HepG2 (cell line): ENCODE measurements around the gene JAK1. TPM values are rescaled to one million over a fixed set of nuclear protein-coding genes. Genes with fewer than 3 reads are reported as not detected.

Experiments used
- ARNTL ChIP-seq: sonication (generic); formaldehyde crosslinking; IDR thresholded peaks from 2 replicates; pipeline ENCODE4 v1.4.0; 2020; ENCODE audit warnings: mild to moderate bottlenecking, missing genetic modification reagents
- IKZF1 ChIP-seq: fragments of 450-650 bp; IDR thresholded peaks from 2 replicates; pipeline ENCODE4 v1.7.1; 2016
- KDM1A ChIP-seq: IDR thresholded peaks from 2 replicates; pipeline ENCODE4 v1.6.1; 2016; ENCODE audit warnings: missing compliant biosample characterization
- KLF11 ChIP-seq: IDR thresholded peaks from 2 replicates; pipeline ENCODE4 v1.6.1; 2016; ENCODE audit warnings: missing compliant biosample characterization
- LCORL ChIP-seq, 2 experiments: fragments of 450-650 bp in 1 of 2; sonication (generic) in 1 of 2; formaldehyde crosslinking in 1 of 2; IDR thresholded peaks; 2 replicates each; pipeline versions ENCODE4 v1.5.0 to v1.6.1; 2017 to 2020; ENCODE audit warnings: antibody characterized with exemption in 1 of 2, missing genetic modification reagents in 1 of 2
- MAFK ChIP-seq, 2 experiments: IDR thresholded peaks in 1 of 2; conservative IDR thresholded peaks in 1 of 2; 2 replicates each; pipeline ENCODE4 v1.6.1; 2011; ENCODE audit warnings: improper control_type of control experiment in 2 of 2, low read length in 2 of 2
- NFIB ChIP-seq: sonication (generic); formaldehyde crosslinking; IDR thresholded peaks from 2 replicates; pipeline ENCODE4 v1.9.0; 2021; ENCODE audit warnings: missing genetic modification reagents, mild to moderate bottlenecking, borderline replicate concordance
- RBAK ChIP-seq: sonication (generic); formaldehyde crosslinking; IDR thresholded peaks from 2 replicates; pipeline ENCODE4 v1.5.1; 2020; ENCODE audit warnings: mild to moderate bottlenecking, missing genetic modification reagents
- TSC22D2 ChIP-seq: sonication (generic); formaldehyde crosslinking; IDR thresholded peaks from 2 replicates; pipeline ENCODE4 v1.5.1; 2020; ENCODE audit warnings: missing genetic modification reagents, mild to moderate bottlenecking, borderline replicate concordance
- ZC3H4 ChIP-seq: sonication (generic); formaldehyde crosslinking; IDR thresholded peaks from 2 replicates; pipeline ENCODE4 v1.4.0; 2020; ENCODE audit warnings: missing genetic modification reagents, borderline replicate concordance
- ZFP1 ChIP-seq: IDR thresholded peaks from 2 replicates; pipeline ENCODE4 v1.6.1; 2016
- ZNF225 ChIP-seq: sonication (generic); formaldehyde crosslinking; IDR thresholded peaks from 2 replicates; pipeline ENCODE4 v1.4.0; 2020; ENCODE audit warnings: mild to moderate bottlenecking, missing genetic modification reagents
- ZNF3 ChIP-seq: IDR thresholded peaks from 2 replicates; pipeline ENCODE4 v1.7.0; 2017; ENCODE audit warnings: inconsistent platforms
- ZNF556 ChIP-seq: sonication (generic); formaldehyde crosslinking; IDR thresholded peaks from 2 replicates; pipeline ENCODE4 v1.4.0; 2020; ENCODE audit warnings: mild to moderate bottlenecking, missing genetic modification reagents, borderline replicate concordance
- ZNF616 ChIP-seq: sonication (generic); formaldehyde crosslinking; IDR thresholded peaks from 2 replicates; pipeline ENCODE4 v1.5.0; 2020; ENCODE audit warnings: low read depth, mild to moderate bottlenecking, missing genetic modification reagents
- polyA plus RNA-seq, 8 experiments: library from polyadenylated mRNA; depleted of rRNA in 3 of 8; stranded (reverse) in 7 of 8; unstranded in 1 of 8; fragments of >200 nt; fragmentation: Illumina TruSeq in 4 of 8; extraction: Trizol in 4 of 8; gene quantifications; 2 replicates each; pipeline versions ENCODE4 v1.2.1 to v1.2.3, GENCODE V29; 2011 to 2016; ENCODE audit warnings: low read depth in 4 of 8, missing spikeins in 1 of 8, mixed read lengths in 1 of 8; ENCODE audit not compliant: insufficient read depth in 1 of 8
- total RNA-seq, 5 experiments: library from RNA; depleted of rRNA; stranded (reverse); fragments of >200 nt; fragmentation: Illumina TruSeq; extraction: Trizol; gene quantifications; 2 replicates each; pipeline ENCODE4 v1.2.3, GENCODE V29; 2016; ENCODE audit warnings: low read depth in 1 of 5
- TF ChIP-seq, protein P1 (sequence below): sonication (generic); formaldehyde crosslinking; IDR thresholded peaks from 2 replicates; pipeline ENCODE4 v1.4.0; 2020; ENCODE audit warnings: missing genetic modification reagents
- TF ChIP-seq, protein P2 (sequence below): sonication (generic); formaldehyde crosslinking; IDR thresholded peaks from 2 replicates; pipeline ENCODE4 v1.5.1; 2020; ENCODE audit warnings: mild to moderate bottlenecking, missing genetic modification reagents, moderate library complexity
- TF ChIP-seq, protein P3 (sequence below): sonication (generic); formaldehyde crosslinking; IDR thresholded peaks from 2 replicates; pipeline ENCODE4 v1.4.0; 2020; ENCODE audit warnings: missing genetic modification reagents

JAK1 gene
- total and polyA plus RNA-seq, 2 of the 13 experiments (the other 11 are each of a cell fraction or from before 2014, with no cell fraction given): 23.9 to 42.4 TPM

GRCh38 chr1:65002508-65003315 lies 36.4 kb upstream of the JAK1 start (continued):
- TF ChIP-seq ZFP1 (CRISPR knock-in tag) (no peak), KLF11 (no peak), TSC22D2 (CRISPR knock-in tag) (no peak), IKZF1 (no peak), ZNF556 (no peak), MAFK (conservative IDR thresholded peaks at IDR 0.05 in 1 of 2, IDR thresholded peaks at IDR 0.05 in 1 of 2; ENCODE audit: low read length in 2 of 2) (no peak), NFIB (no peak), LCORL (IDR thresholded peaks at IDR 0.05) (no peak), LCORL (CRISPR knock-in tag; IDR thresholded peaks at IDR 0.05) (peak; percentile 21; the same call in 1 of the 2 replicates), ZNF616 (no peak), RBAK (no peak), ZNF3 (CRISPR knock-in tag) (no peak), ARNTL (CRISPR knock-in tag) (no peak), KDM1A (no peak), ZNF225 (CRISPR knock-in tag) (peak; percentile 81), ZC3H4 (CRISPR knock-in tag) (no peak)
- TF ChIP-seq, protein P1, sequence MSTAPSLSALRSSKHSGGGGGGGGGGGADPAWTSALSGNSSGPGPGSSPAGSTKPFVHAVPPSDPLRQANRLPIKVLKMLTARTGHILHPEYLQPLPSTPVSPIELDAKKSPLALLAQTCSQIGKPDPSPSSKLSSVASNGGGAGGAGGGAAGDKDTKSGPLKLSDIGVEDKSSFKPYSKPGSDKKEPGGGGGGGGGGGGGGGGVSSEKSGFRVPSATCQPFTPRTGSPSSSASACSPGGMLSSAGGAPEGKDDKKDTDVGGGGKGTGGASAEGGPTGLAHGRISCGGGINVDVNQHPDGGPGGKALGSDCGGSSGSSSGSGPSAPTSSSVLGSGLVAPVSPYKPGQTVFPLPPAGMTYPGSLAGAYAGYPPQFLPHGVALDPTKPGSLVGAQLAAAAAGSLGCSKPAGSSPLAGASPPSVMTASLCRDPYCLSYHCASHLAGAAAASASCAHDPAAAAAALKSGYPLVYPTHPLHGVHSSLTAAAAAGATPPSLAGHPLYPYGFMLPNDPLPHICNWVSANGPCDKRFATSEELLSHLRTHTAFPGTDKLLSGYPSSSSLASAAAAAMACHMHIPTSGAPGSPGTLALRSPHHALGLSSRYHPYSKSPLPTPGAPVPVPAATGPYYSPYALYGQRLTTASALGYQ (CRISPR knock-in tag): no peak
- TF ChIP-seq, protein P2, sequence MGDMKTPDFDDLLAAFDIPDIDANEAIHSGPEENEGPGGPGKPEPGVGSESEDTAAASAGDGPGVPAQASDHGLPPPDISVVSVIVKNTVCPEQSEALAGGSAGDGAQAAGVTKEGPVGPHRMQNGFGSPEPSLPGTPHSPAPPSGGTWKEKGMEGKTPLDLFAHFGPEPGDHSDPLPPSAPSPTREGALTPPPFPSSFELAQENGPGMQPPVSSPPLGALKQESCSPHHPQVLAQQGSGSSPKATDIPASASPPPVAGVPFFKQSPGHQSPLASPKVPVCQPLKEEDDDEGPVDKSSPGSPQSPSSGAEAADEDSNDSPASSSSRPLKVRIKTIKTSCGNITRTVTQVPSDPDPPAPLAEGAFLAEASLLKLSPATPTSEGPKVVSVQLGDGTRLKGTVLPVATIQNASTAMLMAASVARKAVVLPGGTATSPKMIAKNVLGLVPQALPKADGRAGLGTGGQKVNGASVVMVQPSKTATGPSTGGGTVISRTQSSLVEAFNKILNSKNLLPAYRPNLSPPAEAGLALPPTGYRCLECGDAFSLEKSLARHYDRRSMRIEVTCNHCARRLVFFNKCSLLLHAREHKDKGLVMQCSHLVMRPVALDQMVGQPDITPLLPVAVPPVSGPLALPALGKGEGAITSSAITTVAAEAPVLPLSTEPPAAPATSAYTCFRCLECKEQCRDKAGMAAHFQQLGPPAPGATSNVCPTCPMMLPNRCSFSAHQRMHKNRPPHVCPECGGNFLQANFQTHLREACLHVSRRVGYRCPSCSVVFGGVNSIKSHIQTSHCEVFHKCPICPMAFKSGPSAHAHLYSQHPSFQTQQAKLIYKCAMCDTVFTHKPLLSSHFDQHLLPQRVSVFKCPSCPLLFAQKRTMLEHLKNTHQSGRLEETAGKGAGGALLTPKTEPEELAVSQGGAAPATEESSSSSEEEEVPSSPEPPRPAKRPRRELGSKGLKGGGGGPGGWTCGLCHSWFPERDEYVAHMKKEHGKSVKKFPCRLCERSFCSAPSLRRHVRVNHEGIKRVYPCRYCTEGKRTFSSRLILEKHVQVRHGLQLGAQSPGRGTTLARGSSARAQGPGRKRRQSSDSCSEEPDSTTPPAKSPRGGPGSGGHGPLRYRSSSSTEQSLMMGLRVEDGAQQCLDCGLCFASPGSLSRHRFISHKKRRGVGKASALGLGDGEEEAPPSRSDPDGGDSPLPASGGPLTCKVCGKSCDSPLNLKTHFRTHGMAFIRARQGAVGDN (CRISPR knock-in tag): peak; percentile 77
- TF ChIP-seq, protein P3, sequence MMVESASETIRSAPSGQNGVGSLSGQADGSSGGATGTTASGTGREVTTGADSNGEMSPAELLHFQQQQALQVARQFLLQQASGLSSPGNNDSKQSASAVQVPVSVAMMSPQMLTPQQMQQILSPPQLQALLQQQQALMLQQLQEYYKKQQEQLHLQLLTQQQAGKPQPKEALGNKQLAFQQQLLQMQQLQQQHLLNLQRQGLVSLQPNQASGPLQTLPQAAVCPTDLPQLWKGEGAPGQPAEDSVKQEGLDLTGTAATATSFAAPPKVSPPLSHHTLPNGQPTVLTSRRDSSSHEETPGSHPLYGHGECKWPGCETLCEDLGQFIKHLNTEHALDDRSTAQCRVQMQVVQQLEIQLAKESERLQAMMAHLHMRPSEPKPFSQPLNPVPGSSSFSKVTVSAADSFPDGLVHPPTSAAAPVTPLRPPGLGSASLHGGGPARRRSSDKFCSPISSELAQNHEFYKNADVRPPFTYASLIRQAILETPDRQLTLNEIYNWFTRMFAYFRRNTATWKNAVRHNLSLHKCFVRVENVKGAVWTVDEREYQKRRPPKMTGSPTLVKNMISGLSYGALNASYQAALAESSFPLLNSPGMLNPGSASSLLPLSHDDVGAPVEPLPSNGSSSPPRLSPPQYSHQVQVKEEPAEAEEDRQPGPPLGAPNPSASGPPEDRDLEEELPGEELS: no peak
- TF ChIP-seq, all 625 proteins: peak for 68
